Liver (tissue), 3 donors: Measurements from ENCODE around the gene CBFA2T3.

Source experiments
- ATF3 ChIP-seq: IDR thresholded peaks from 2 replicates; pipeline ENCODE4 v1.6.1; 2016; ENCODE audit warnings: antibody characterized with exemption
- CTCF ChIP-seq: fragments of 150-350 bp; IDR thresholded peaks from 2 replicates; pipeline ENCODE4 v1.5.1; 2017; ENCODE audit warnings: improper control_type of control experiment, low read depth, low read length; ENCODE audit not compliant: missing input control
- EGR1 ChIP-seq, 2 donors: IDR thresholded peaks; 2 replicates each; pipeline ENCODE4 v1.6.1; 2016 to 2018; ENCODE audit warnings: antibody characterized with exemption in 2 of 2, low read depth in 2 of 2
- JUND ChIP-seq, 2 donors: IDR thresholded peaks; 2 replicates each; pipeline ENCODE4 v1.6.1; 2016; ENCODE audit warnings: antibody characterized with exemption in 2 of 2
- MAX ChIP-seq: IDR thresholded peaks from 2 replicates; pipeline ENCODE4 v1.6.1; 2016; ENCODE audit warnings: antibody characterized with exemption
- RAD21 ChIP-seq, 2 donors: IDR thresholded peaks; 2 replicates each; pipeline ENCODE4 v1.6.1; 2016; ENCODE audit warnings: antibody characterized with exemption in 2 of 2, mild to moderate bottlenecking in 2 of 2
- REST ChIP-seq: IDR thresholded peaks from 2 replicates; pipeline ENCODE4 v1.6.1; 2016; ENCODE audit warnings: antibody characterized with exemption, mild to moderate bottlenecking
- SP1 ChIP-seq: IDR thresholded peaks from 2 replicates; pipeline ENCODE4 v1.6.1; 2018; ENCODE audit warnings: antibody characterized with exemption, mild to moderate bottlenecking
- TAF1 ChIP-seq: conservative IDR thresholded peaks from 2 replicates; pipeline ENCODE4 v1.6.1; 2016; ENCODE audit warnings: antibody characterized with exemption, mild to moderate bottlenecking
- YY1 ChIP-seq: IDR thresholded peaks from 2 replicates; pipeline ENCODE4 v1.6.1; 2016; ENCODE audit warnings: antibody characterized with exemption, mild to moderate bottlenecking
- donor health status: healthy.
- donor health status: healthy.

GRCh38 chr16:88866151-88866920, 110.7 kb downstream of the CBFA2T3 start, which contains the start of gene PABPN1L:
- TF ChIP-seq SP1 (no peak), TAF1 (no peak), CTCF (no peak), ATF3 (no peak), REST (no peak), JUND (IDR thresholded peaks at IDR 0.05) (no peak), RAD21 (IDR thresholded peaks at IDR 0.05) (no peak), YY1 (no peak), MAX (no peak), EGR1 (IDR thresholded peaks at IDR 0.05; ENCODE audit: low read depth in 2 of 2) (no peak)
